HepG2 (cell line): ENCODE data around the gene TJP3. TPM values are rescaled to one million over a fixed set of nuclear protein-coding genes. Genes with fewer than 3 reads are reported as not detected.

Source experiments
- BRCA1 ChIP-seq: sonication (generic); formaldehyde crosslinking; IDR thresholded peaks from 2 replicates; pipeline ENCODE4 v1.4.0; 2020; ENCODE audit warnings: missing genetic modification reagents
- DNMT1 ChIP-seq: sonication (generic); formaldehyde crosslinking; IDR thresholded peaks from 2 replicates; pipeline ENCODE4 v1.5.1; 2020; ENCODE audit warnings: mild to moderate bottlenecking, missing genetic modification reagents
- HNRNPUL1 ChIP-seq: fragments of 200-400 bp; formaldehyde crosslinking; IDR thresholded peaks from 2 replicates; pipeline ENCODE4 v1.6.1; 2017; ENCODE audit warnings: low read depth, mild to moderate bottlenecking, low read length, moderate library complexity
- HOXD1 ChIP-seq: sonication (generic); formaldehyde crosslinking; IDR thresholded peaks from 2 replicates; pipeline ENCODE4 v1.5.0; 2020; ENCODE audit warnings: missing genetic modification reagents
- IKZF1 ChIP-seq: fragments of 450-650 bp; IDR thresholded peaks from 2 replicates; pipeline ENCODE4 v1.7.1; 2016
- KLF16 ChIP-seq, 2 experiments: sonication (generic) in 1 of 2; formaldehyde crosslinking in 1 of 2; IDR thresholded peaks; 2 replicates each; pipeline versions ENCODE4 v1.6.1 to v1.8.0; 2016 to 2023; ENCODE audit warnings: missing genetic modification reagents in 2 of 2, missing compliant biosample characterization in 1 of 2
- NCOA5 ChIP-seq: sonication (generic); formaldehyde crosslinking; IDR thresholded peaks from 2 replicates; pipeline ENCODE4 v1.4.0; 2020; ENCODE audit warnings: missing genetic modification reagents
- PLSCR1 ChIP-seq: sonication (generic); formaldehyde crosslinking; IDR thresholded peaks from 2 replicates; pipeline ENCODE4 v1.5.0; 2020; ENCODE audit warnings: missing genetic modification reagents, mild to moderate bottlenecking, borderline replicate concordance
- PRDM10 ChIP-seq: sonication (generic); formaldehyde crosslinking; IDR thresholded peaks from 2 replicates; pipeline ENCODE4 v1.4.0; 2020; ENCODE audit warnings: low read depth, missing genetic modification reagents
- SKIL ChIP-seq: sonication (generic); formaldehyde crosslinking; IDR thresholded peaks from 2 replicates; pipeline ENCODE4 v1.8.0; 2022; ENCODE audit warnings: missing genetic modification reagents, mild to moderate bottlenecking, moderate library complexity, borderline replicate concordance
- TCF7L2 ChIP-seq: IDR thresholded peaks from 2 replicates; pipeline ENCODE4 v1.6.1; 2011; ENCODE audit warnings: mild to moderate bottlenecking, low read depth, low read length, moderate library complexity
- ZBTB1 ChIP-seq: sonication (generic); formaldehyde crosslinking; IDR thresholded peaks from 2 replicates; pipeline ENCODE4 v1.4.0; 2020; ENCODE audit warnings: missing genetic modification reagents, borderline replicate concordance
- ZBTB39 ChIP-seq: sonication (generic); formaldehyde crosslinking; IDR thresholded peaks from 2 replicates; pipeline ENCODE4 v1.5.0; 2020; ENCODE audit warnings: missing genetic modification reagents
- ZBTB42 ChIP-seq: sonication (generic); formaldehyde crosslinking; IDR thresholded peaks from 2 replicates; pipeline ENCODE4 v1.5.0; 2020; ENCODE audit warnings: mild to moderate bottlenecking, missing genetic modification reagents
- ZNF513 ChIP-seq: sonication (generic); formaldehyde crosslinking; conservative IDR thresholded peaks from 2 replicates; pipeline ENCODE4 v1.5.0; 2020; ENCODE audit warnings: missing genetic modification reagents
- ZNF773 ChIP-seq: sonication (generic); formaldehyde crosslinking; IDR thresholded peaks from 2 replicates; pipeline ENCODE4 v1.4.0; 2020; ENCODE audit warnings: missing genetic modification reagents, borderline replicate concordance
- ZSCAN12 ChIP-seq: sonication (generic); formaldehyde crosslinking; IDR thresholded peaks from 2 replicates; pipeline ENCODE4 v1.9.0; 2021; ENCODE audit warnings: mild to moderate bottlenecking, missing genetic modification reagents
- polyA plus RNA-seq, 8 experiments: library from polyadenylated mRNA; depleted of rRNA in 3 of 8; stranded (reverse) in 7 of 8; unstranded in 1 of 8; fragments of >200 nt; fragmentation: Illumina TruSeq in 4 of 8; extraction: Trizol in 4 of 8; gene quantifications; 2 replicates each; pipeline versions ENCODE4 v1.2.1 to v1.2.3, GENCODE V29; 2011 to 2016; ENCODE audit warnings: low read depth in 4 of 8, missing spikeins in 1 of 8, mixed read lengths in 1 of 8; ENCODE audit not compliant: insufficient read depth in 1 of 8
- total RNA-seq, 5 experiments: library from RNA; depleted of rRNA; stranded (reverse); fragments of >200 nt; fragmentation: Illumina TruSeq; extraction: Trizol; gene quantifications; 2 replicates each; pipeline ENCODE4 v1.2.3, GENCODE V29; 2016; ENCODE audit warnings: low read depth in 1 of 5

The TJP3 gene
- total and polyA plus RNA-seq, 2 of the 13 experiments (the other 11 are each of a cell fraction or from before 2014, with no cell fraction given), result 2.3 to 21.5 TPM

- TF ChIP-seq SKIL (CRISPR knock-in tag) (no peak), ZSCAN12 (CRISPR knock-in tag) (0 out of 2 replicates have a peak, but pooled peaks have one; percentile 49), KLF16 (CRISPR knock-in tag; IDR thresholded peaks at IDR 0.05) (0 out of 4 replicates have a peak, but pooled peaks of 1 of the 2 experiments have one; percentile 3), PRDM10 (CRISPR knock-in tag) (peak; percentile 69; the same call in 1 of the 2 replicates), ZBTB1 (CRISPR knock-in tag) (no peak), DNMT1 (CRISPR knock-in tag) (no peak), TCF7L2 (no peak), IKZF1 (no peak), PLSCR1 (CRISPR knock-in tag) (no peak), ZBTB39 (CRISPR knock-in tag) (no peak), BRCA1 (CRISPR knock-in tag) (0 out of 2 replicates have a peak, but pooled peaks have one; percentile 25), ZBTB42 (CRISPR knock-in tag) (no peak), ZNF513 (CRISPR knock-in tag) (no peak), HOXD1 (CRISPR knock-in tag) (no peak), NCOA5 (no peak), ZNF773 (CRISPR knock-in tag) (no peak), HNRNPUL1 (no peak)
These were observed 54.6 kb downstream of the TJP3 start, which contains the start of gene MRPL54 (continued) for GRCh38 chr19:3762501-3763459.
